GM10266 (cell line): ENCODE measurements around the gene PAAF1.

ENCODE experiments used
- DNase-seq: peaks from one replicate; pipeline ENCODE4 v3.0.0; 2012; ENCODE audit errors: extremely low spot score
- CTCF ChIP-seq: IDR thresholded peaks from 2 replicates; pipeline ENCODE4 v1.5.1; 2012; ENCODE audit warnings: mild to moderate bottlenecking, low read depth; ENCODE audit not compliant: control insufficient read depth, insufficient read depth; ENCODE audit errors: missing control alignments

PAAF1 gene

GRCh38 chr11:73944085-73944484 lies 67.3 kb downstream of the PAAF1 start:
- no peak for TF ChIP-seq CTCF
- DNase-seq = no peak

GRCh38 chr11:73944901-73945300 lies 68.1 kb downstream of the PAAF1 start:
- no peak for DNase-seq
- no peak for TF ChIP-seq CTCF

GRCh38 chr11:73945396-73945795 lies 68.6 kb downstream of the PAAF1 start:
- DNase-seq = no peak
- TF ChIP-seq CTCF = no peak

DNA sequence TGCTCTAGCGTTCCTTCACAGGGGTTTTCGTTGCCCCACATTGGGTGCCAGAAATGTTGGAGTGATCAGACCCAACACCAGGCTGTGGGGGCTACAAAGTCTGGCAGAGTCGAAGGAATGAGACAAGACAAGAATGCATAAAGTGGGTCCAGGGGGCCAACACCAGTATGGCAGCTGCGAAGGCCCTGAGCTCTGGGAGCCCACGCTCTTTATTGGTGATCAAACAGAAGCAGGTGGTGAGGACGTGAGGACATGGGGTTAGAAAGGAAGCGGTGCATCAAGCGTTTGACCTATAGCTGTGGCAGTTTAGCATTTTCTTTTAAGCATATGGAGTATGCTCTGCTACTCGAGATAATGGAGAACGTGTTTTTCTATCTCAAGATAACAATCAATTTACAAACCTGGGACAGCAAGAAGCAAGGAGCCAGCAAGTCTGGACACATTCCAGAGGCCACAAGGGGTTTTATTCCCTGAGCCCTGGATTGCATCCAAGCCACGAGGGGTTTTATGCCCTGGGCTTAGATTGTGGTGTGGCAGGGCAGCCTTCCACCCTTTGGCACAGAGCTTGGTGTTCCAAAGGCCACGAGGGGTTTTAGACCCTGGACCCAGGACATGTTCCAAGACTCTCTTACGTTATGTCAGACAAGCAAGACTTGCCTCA lies 70.1 kb downstream of the PAAF1 start:
- no peak for TF ChIP-seq CTCF
- no peak for DNase-seq

DNA sequence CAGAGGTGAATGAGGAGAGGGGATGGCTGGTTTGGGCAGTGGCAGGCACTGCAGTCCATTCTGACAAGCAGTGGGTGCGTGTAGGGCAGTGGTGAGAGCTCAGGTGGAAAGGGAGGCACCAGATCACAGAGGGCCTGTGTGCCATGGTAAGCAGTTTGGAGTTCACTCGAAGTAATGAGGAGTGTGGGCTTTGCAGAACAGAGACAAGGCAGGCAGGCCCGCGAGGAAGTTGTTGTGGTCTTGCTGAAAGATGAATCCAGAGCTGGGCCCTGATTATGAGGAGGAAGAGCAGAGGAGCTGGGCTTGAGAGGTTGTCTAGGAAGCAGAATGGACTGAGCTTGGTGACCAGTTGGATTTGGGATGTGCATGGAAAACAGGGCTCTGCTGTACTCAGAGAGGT lies 72.4 kb downstream of the PAAF1 start:
- DNase-seq = no peak

DNA sequence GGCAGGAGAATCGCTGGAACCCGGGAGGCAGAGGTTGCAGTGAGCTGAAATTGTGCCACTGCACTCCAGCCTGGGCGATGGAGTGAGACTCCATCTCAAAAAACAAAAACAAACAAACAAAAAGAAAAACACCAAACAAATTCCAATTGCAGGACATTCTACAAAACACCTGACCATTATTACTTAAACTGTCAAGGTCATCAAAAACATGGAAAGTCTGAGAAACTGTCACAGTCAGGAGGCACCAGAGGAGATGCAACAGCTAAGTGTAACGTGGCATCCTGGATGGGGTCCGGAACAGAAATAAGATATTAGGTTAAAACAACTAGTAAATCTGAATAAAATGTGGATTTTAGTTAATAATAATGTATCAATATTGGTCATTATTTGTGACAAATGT lies 73.1 kb downstream of the PAAF1 start:
- DNase-seq = no peak
- TF ChIP-seq CTCF = no peak

More for the DNA sequence above, 72.4 kb downstream of the PAAF1 start:
- TF ChIP-seq CTCF = no peak

GRCh38 chr11:73950869-73951710 lies 74.3 kb downstream of the PAAF1 start, which contains the start of gene DNAJB13:
DNAJB13 (plus strand) TSS chr11:73951026; CDS start chr11:73951070, 44 bp downstream.
- TF ChIP-seq CTCF = no peak
- peak; percentile 79 for DNase-seq
